ENCODE measurements around the gene COPS4.

GRCh38 chr4:83115656-83116285, 80.8 kb downstream of the COPS4 start:
- TF ChIP-seq REST (IDR thresholded peaks at IDR 0.05; ENCODE audit: insufficient read depth in 1 of 2, low read depth in 2 of 2, low read length in 2 of 2) (no peak), SIN3A (IDR thresholded peaks at IDR 0.05; ENCODE audit: borderline replicate concordance, insufficient read depth, low read length) (no peak), POLR2AphosphoS5 (IDR thresholded peaks at IDR 0.05; ENCODE audit: low read depth, low read length) (no peak)
